ENCODE results near the gene RAB42. TPM values are rescaled to one million over a fixed set of nuclear protein-coding genes. Genes with fewer than 3 reads are reported as not detected.
"Not testable (repeated sequence)": the region's sequence is repeated elsewhere in the genome, so short reads cannot be mapped to it uniquely, and the experiment has no call there.

RAB42 gene
- total RNA-seq, 1 donor, result 3.9 TPM

GRCh38 chr1:28564310-28564709 is 27.8 kb upstream of the RAB42 start:
- DNase-seq (ENCODE audit: low read depth), result no peak
- no peak overlapping the region for H3K4me3 ChIP-seq (ENCODE audit: low read depth, low read length)
- TF ChIP-seq CTCF (IDR thresholded peaks at IDR 0.05; ENCODE audit: insufficient read depth, low read depth, low read length), result no peak

GRCh38 chr1:28565040-28565439 is 27.0 kb upstream of the RAB42 start:
- no peak for TF ChIP-seq CTCF (IDR thresholded peaks at IDR 0.05; ENCODE audit: insufficient read depth, low read depth, low read length)
- no peak for DNase-seq (ENCODE audit: low read depth)

DNA sequence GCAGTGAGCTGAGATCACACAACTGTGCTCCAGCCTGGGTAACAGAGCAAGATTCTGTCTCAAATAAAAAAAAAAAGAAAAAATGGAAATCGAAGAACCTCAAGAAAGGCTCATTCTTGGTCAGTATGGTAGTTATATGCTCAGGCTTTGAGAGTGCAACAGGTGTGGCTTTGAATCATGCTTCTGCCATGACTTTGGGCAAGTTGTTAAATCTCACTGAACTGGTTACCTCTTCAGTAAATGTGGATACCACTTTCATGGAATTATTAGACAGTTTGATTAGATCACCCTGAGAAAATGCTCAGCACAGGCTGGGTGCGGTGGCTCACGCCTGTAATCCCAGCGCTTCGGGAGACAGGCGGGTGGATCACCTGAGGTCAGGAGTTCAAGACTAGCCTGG is 26.3 kb upstream of the RAB42 start:
- TF ChIP-seq CTCF (IDR thresholded peaks at IDR 0.05; ENCODE audit: insufficient read depth, low read depth, low read length), result no peak
- H3K4me3 ChIP-seq (ENCODE audit: low read depth, low read length), result no peak overlapping the region
- DNase-seq (ENCODE audit: low read depth), result no peak

More at GRCh38 chr1:28565040-28565439, 27.0 kb upstream of the RAB42 start:
- no peak overlapping the region for H3K4me3 ChIP-seq (ENCODE audit: low read depth, low read length)

DNA sequence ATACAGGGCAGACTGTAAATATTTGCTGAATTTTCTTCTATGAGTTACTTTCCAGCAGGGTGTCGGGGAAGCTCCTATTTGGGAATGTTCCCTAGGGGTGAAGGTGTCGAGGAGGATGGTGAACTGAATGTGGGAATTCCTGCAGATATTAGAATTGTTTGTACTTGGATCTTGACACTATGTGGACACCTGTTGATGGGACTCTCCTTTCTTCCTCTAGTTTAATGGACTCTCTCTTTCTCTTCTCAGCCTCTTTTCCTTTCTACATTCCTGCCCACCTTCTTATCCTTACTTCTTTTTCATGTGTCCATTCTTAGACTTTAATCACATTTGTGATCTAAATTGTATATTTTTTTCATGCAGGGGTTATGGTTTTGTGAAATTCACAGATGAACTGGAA is 25.1 kb upstream of the RAB42 start:
- no peak for DNase-seq (ENCODE audit: low read depth)
- H3K4me3 ChIP-seq (ENCODE audit: low read depth, low read length), result no peak overlapping the region
- no peak for TF ChIP-seq CTCF (IDR thresholded peaks at IDR 0.05; ENCODE audit: insufficient read depth, low read depth, low read length)

DNA sequence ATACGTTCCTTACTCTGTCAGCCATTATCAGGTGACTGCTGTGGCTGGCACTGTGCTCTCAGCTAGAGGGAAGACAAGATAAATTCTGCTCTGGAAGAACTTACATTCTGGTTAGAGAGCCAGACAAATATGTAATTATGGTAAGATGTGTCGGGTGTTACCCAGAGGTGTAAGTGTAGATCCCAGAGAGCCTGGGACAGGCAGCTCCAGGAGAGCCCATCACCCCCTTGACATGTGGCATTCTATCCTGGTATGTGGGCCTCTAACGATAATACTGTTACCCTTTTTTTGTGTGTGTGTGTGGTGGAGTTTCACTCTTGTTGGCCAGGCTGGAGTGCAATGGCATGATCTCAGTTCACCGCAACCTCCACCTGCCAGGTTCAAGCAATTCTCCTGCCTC is 20.2 kb upstream of the RAB42 start:
- TF ChIP-seq CTCF (IDR thresholded peaks at IDR 0.05; ENCODE audit: insufficient read depth, low read depth, low read length), result no peak
- no peak for DNase-seq (ENCODE audit: low read depth)
- H3K4me3 ChIP-seq (ENCODE audit: low read depth, low read length), result no peak overlapping the region

- not testable (repeated sequence) for H3K4me3 ChIP-seq (ENCODE audit: low read depth, low read length)
- DNase-seq (ENCODE audit: low read depth), result peak; percentile 80
Observed at GRCh38 chr1:28572891-28573290, 19.2 kb upstream of the RAB42 start.

- DNase-seq (ENCODE audit: low read depth), result no peak
- no peak for TF ChIP-seq CTCF (IDR thresholded peaks at IDR 0.05; ENCODE audit: insufficient read depth, low read depth, low read length)
Observed at GRCh38 chr1:28573564-28573963, 18.5 kb upstream of the RAB42 start.

More at GRCh38 chr1:28573564-28573963, 18.5 kb upstream of the RAB42 start:
- no peak overlapping the region for H3K4me3 ChIP-seq (ENCODE audit: low read depth, low read length)
